ENCODE data around the gene NEURL1.

The NEURL1 gene

DNA sequence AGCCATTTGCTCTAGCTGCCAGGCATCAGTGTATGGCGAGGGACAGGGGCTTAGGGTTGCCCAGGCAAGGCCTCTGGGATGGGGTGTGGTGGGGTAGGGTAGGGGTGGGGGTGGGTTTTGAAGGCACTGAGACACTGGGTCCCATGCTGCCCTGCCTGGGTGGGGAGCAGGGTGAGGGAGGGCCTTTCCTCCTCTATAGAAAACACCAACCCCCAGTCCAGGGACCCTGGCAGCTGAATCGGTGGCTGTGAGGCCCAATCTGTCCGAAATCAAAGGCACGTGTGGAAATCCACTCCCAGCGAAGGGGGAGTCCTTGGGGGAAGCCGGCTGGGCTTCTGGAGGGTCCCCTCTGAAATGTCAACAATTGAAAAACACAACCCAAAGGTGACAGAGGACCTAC, 106.4 kb downstream of the NEURL1 start:
- peak overlapping the region in 1 of 2 donors; percentile 62 for H3K27ac ChIP-seq
- H3K4me3 ChIP-seq = no peak overlapping the region
- TF ChIP-seq, protein P1, sequence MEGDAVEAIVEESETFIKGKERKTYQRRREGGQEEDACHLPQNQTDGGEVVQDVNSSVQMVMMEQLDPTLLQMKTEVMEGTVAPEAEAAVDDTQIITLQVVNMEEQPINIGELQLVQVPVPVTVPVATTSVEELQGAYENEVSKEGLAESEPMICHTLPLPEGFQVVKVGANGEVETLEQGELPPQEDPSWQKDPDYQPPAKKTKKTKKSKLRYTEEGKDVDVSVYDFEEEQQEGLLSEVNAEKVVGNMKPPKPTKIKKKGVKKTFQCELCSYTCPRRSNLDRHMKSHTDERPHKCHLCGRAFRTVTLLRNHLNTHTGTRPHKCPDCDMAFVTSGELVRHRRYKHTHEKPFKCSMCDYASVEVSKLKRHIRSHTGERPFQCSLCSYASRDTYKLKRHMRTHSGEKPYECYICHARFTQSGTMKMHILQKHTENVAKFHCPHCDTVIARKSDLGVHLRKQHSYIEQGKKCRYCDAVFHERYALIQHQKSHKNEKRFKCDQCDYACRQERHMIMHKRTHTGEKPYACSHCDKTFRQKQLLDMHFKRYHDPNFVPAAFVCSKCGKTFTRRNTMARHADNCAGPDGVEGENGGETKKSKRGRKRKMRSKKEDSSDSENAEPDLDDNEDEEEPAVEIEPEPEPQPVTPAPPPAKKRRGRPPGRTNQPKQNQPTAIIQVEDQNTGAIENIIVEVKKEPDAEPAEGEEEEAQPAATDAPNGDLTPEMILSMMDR (IDR thresholded peaks at IDR 0.05) = no peak
- no peak for DNase-seq (ENCODE audit: low spot score)

DNA sequence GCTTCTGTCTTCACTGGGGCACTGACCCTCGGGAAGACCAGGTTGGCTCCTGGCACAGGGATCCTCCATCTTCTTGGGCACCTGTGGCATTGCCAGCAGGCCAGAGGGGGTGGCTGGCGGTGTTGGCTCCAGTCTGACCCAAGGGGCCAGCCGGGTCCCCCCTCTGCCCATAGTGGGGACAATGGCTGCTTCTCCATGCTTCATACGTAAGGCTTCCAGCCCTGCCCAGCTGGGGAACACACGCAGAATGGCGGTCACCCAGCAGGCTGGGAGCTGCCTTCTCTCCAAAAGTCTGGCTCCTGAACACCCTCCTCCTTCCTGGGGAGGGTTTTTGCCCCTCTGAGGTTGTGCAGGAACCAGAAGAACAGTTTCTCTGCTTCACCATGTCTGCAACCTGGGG, 106.8 kb downstream of the NEURL1 start:
- DNase-seq (ENCODE audit: low spot score) = no peak
- Histone ChIP-seq H3K27ac (peak overlapping the region in 1 of 2 donors; percentile 62), H3K4me3 (no peak overlapping the region)
- TF ChIP-seq, protein P1 (IDR thresholded peaks at IDR 0.05) = no peak

DNA sequence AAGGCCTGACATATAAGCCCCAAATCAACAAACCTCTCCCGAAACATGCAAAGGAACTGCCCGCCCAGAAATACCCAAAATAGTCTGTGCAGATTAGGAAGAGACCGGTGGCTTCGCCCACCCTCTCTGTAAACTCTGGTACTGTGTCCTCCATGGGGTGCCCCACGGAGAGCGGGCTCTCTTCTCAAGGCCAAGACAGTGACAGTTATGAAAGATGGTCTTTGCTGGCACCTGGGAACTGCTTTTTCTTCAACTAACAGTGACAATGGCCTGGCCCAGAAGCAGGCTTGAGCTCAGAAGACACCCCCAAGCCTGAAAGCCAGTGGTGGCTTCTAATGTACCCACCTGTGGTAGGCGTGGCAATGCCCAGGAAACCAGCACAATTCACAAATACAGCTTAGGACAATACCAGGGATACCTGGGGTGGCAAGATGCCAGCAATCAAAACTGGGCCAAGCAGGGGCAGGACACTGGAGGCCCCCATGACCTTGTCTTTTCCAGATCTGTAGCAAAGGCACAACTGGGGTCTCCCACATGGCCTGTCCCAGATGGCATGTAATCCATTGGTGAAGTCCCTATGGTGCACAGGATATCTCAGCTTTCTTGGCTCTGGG, 107.6 kb downstream of the NEURL1 start:
- TF ChIP-seq, protein P1 (IDR thresholded peaks at IDR 0.05) = no peak
- Histone ChIP-seq H3K4me3 (no peak overlapping the region), H3K27ac (peak overlapping the region in 1 of 2 donors; percentile 62)
- DNase-seq (ENCODE audit: low spot score) = no peak

DNA sequence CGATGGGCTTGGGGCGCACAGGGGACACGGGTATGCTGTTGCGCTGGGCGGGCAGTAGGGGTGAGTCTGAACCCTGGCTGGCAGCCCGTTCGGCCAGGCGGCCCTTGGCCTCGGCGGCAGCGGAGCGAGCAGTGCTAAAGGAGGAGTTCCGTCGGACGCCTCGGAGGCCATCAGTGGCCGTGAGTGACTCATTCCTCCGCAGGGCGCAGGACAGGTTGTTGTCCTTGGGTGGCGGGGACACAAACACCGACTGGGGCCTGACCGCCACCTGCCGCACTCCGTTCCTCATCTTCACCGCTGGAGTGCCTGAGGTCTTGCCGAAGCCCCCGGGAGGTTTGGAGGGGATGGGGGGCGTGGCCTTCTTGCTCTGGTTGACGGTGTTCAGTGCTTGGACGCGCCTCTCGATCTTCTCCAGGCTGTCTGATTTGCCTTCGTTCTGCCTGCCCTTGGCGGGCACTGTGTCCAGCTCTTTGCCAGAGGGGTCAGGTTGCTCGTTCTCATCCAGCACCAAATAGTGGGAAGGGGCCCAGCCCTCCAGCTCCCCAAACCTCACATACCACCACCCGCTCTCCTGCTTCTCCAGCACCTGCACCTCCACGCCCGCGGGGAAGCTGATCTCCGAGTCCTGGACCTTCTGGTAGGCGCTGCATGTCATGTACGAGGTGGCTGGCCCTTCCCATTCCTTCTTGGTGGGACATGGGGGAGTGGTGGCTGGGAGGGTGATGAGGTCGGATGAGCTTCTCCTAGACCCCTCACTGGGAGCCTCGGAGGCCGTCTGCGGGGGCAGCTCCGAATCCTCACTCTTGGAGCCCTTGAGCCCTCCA, 108.7 kb downstream of the NEURL1 start:
- no peak for DNase-seq (ENCODE audit: low spot score)
- TF ChIP-seq, protein P1 (IDR thresholded peaks at IDR 0.05) = no peak
- Histone ChIP-seq H3K4me3 (no peak overlapping the region), H3K27ac (no peak overlapping the region)

DNA sequence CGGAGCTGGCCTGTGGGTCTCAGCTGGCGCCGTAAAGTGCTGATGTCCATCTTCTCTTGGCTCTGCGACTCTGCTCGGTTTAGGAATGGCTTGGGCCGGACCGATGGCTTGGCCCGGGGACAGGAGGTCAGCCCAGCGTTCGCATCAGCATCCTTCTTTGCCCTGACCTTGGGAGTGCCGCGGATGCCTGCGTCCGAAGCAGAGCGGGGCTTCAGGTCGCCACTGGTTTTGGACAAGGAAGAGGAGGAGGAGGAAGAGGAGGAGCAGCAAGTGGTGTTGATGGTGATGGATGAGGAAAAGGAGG, 109.3 kb downstream of the NEURL1 start:
- H3K27ac ChIP-seq = no peak overlapping the region
- TF ChIP-seq, protein P1 (IDR thresholded peaks at IDR 0.05) = no peak
- H3K4me3 ChIP-seq = no peak overlapping the region
- DNase-seq (ENCODE audit: low spot score) = no peak

DNA sequence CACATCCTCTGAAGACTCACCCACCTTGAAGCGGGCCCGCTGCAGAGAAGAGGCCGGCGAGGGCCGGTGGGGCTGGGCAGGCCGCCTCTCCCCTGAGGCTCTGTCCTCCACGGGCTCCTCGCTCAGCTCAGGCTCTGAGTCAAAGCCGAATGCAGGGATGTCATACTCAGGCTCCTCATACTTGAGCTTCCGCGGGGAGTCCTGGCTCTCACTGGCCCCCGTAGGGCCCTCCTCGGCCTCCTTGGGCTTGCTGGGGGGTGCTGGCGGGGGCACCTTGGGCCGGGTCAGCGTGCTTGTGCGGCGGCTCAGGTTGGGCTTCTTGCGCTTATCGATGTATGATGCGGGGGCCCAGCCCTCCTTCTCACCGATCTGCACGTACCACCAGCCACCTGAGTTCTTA, 109.9 kb downstream of the NEURL1 start:
- Histone ChIP-seq H3K4me3 (no peak overlapping the region), H3K27ac (no peak overlapping the region)
- TF ChIP-seq, protein P1 (IDR thresholded peaks at IDR 0.05) = no peak
- no peak for DNase-seq (ENCODE audit: low spot score)

Data from coronary artery (tissue), 2 donors.